ENCODE results near the gene OLIG1. TPM values are rescaled to one million over a fixed set of nuclear protein-coding genes. Genes with fewer than 3 reads are reported as not detected.

OLIG1 gene
- total RNA-seq, 2 experiments from 2014 or later: not detected

- ChIA-PET CTCF (no interaction called here), POLR2A (no interaction called here)
- Mint-ChIP-seq H3K4me1 (ENCODE audit: low read depth) (peaks cover 23% of the 10 kb centered on the region), H3K4me3 (peak overlapping the region; percentile 83), H3K27ac (no peak overlapping the region), H3K9me3 (no peaks in the 10 kb centered on the region), H3K27me3 (peaks cover 75% of the 10 kb centered on the region), H3K36me3 (ENCODE audit: low read depth) (no peaks in the 10 kb centered on the region)
- no peak for ATAC-seq (ENCODE audit: poor library complexity)
- Histone ChIP-seq H3K4me1 (ENCODE audit: insufficient read depth, low read length) (peaks cover 21% of the 10 kb centered on the region), H3K27ac (ENCODE audit: low read depth in 1 of 2, low read length in 2 of 2) (no peak overlapping the region), H3K27me3 (ENCODE audit: control insufficient read depth in 1 of 2, insufficient read depth in 2 of 2, low read length in 2 of 2) (peaks cover 60 to 77% of the 10 kb centered on the region in 2 experiments), H3K36me3 (ENCODE audit: insufficient read depth, low read length) (no peaks in the 10 kb centered on the region), H3K9me3 (ENCODE audit: control insufficient read depth in 1 of 2, insufficient read depth in 1 of 2, low read length in 2 of 2) (peaks cover 0 to 7% of the 10 kb centered on the region in 2 experiments), H3K4me3 (ENCODE audit: low read length) (peak overlapping the region; percentile 52)
- DNase-seq: peak in 1 of 14 experiments; percentile 24
- TF ChIP-seq CTCF (IDR thresholded peaks at IDR 0.05): no peak
- intact Hi-C loops (cut with DNase I, micrococcal nuclease): no loop called here
Observed at GRCh38 chr21:33071770-33072306, 1.9 kb downstream of the OLIG1 start.

DNA sequence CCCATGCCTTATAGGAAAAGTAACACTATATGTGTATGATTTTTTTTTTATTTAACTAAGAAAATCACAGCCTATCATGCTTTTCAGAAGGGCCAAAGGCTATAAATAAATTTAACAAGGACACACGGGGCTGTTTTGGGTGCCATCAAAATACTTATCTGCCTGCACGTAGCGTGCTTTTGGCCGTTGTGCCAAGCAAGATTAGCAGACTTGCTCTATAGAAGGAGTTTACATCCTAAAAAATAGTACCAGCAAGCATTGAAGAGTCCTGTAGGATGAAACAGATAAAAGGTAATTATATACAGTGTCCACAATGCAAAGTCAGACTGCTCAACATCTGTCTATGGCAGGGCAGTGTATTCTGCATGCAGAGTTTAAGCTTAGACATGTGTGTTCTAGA is 3.7 kb downstream of the OLIG1 start:
- Mint-ChIP-seq H3K36me3 (ENCODE audit: low read depth) (no peaks in the 10 kb centered on the region), H3K4me1 (ENCODE audit: low read depth) (peaks cover 23% of the 10 kb centered on the region), H3K4me3 (no peak overlapping the region), H3K9me3 (no peaks in the 10 kb centered on the region), H3K27me3 (peaks cover 72% of the 10 kb centered on the region), H3K27ac (no peak overlapping the region)
- Histone ChIP-seq H3K4me1 (ENCODE audit: insufficient read depth, low read length) (peaks cover 18% of the 10 kb centered on the region), H3K36me3 (ENCODE audit: insufficient read depth, low read length) (no peaks in the 10 kb centered on the region), H3K4me3 (ENCODE audit: low read length) (no peak overlapping the region), H3K27ac (ENCODE audit: low read depth in 1 of 2, low read length in 2 of 2) (no peak overlapping the region), H3K9me3 (ENCODE audit: control insufficient read depth in 1 of 2, insufficient read depth in 1 of 2, low read length in 2 of 2) (peaks cover 0 to 7% of the 10 kb centered on the region in 2 experiments), H3K27me3 (ENCODE audit: control insufficient read depth in 1 of 2, insufficient read depth in 2 of 2, low read length in 2 of 2) (peaks cover 48 to 61% of the 10 kb centered on the region in 2 experiments)
- no peak for DNase-seq
- intact Hi-C loops (cut with DNase I, micrococcal nuclease): no loop called here
- ATAC-seq (ENCODE audit: poor library complexity): no peak
- CTCF ChIA-PET: no interaction called here
- no peak for TF ChIP-seq CTCF (IDR thresholded peaks at IDR 0.05)
- POLR2A ChIA-PET: no interaction called here

DNA sequence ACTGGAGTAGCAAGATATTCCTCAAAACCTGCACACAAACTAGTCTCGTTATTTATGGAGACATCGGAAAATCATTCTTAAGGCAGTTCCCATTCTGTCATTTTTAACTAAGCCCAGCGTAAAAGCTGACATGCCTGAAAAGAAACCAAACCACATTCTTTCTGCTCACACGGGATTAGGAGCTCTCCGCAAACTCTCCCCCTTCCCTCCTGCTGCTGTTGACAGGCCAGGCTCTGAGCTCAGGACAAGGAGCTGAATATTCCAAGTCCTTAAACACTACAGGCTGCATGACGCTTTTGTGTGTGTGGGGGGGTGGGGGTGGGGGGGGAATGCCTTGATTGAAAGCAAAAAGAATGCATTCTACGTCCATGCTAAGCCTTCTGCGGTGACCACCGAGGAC is 5.2 kb downstream of the OLIG1 start:
- no peak overlapping the region for H3K4me3 ChIP-seq (ENCODE audit: low read length)
- CTCF ChIA-PET: no interaction called here
- peaks cover 15% of the 10 kb centered on the region for H3K4me1 Mint-ChIP-seq (ENCODE audit: low read depth)

More for the DNA sequence above, 5.2 kb downstream of the OLIG1 start:
- peaks cover 36 to 46% of the 10 kb centered on the region in 2 experiments for H3K27me3 ChIP-seq (ENCODE audit: control insufficient read depth in 1 of 2, insufficient read depth in 2 of 2, low read length in 2 of 2)
- no peak for TF ChIP-seq CTCF (IDR thresholded peaks at IDR 0.05)
- no peaks in the 10 kb centered on the region for H3K36me3 ChIP-seq (ENCODE audit: insufficient read depth, low read length)
- no peak overlapping the region for H3K4me3 Mint-ChIP-seq
- H3K27ac ChIP-seq (ENCODE audit: low read depth in 1 of 2, low read length in 2 of 2): no peak overlapping the region
- peaks cover 60% of the 10 kb centered on the region for H3K27me3 Mint-ChIP-seq
- DNase-seq (no peak), ATAC-seq (ENCODE audit: poor library complexity) (no peak)
- H3K9me3 ChIP-seq (ENCODE audit: control insufficient read depth in 1 of 2, insufficient read depth in 1 of 2, low read length in 2 of 2): no peaks in the 10 kb centered on the region
- peaks cover 13% of the 10 kb centered on the region for H3K4me1 ChIP-seq (ENCODE audit: insufficient read depth, low read length)
- H3K9me3 Mint-ChIP-seq: no peaks in the 10 kb centered on the region
- POLR2A ChIA-PET: no interaction called here
- H3K36me3 Mint-ChIP-seq (ENCODE audit: low read depth): no peaks in the 10 kb centered on the region
- H3K27ac Mint-ChIP-seq: no peak overlapping the region
- intact Hi-C loops (cut with DNase I, micrococcal nuclease): no loop called here

Data from CD4-positive, alpha-beta T cell (primary cell).